ENCODE results near the gene PML. TPM values are rescaled to one million over a fixed set of nuclear protein-coding genes. Genes with fewer than 3 reads are reported as not detected.
A peak's percentile ranks its signal among the peaks of the same experiment; 100 is the strongest.

The PML gene
- total RNA-seq, 1 experiment from 2014 or later, result 47.7 TPM

- no peak for TF ChIP-seq USF2 (CRISPR knock-in tag; IDR thresholded peaks at IDR 0.05)
Measured at GRCh38 chr15:73992594-73992898, 2.0 kb upstream of the PML start (continued).

GRCh38 chr15:73993211-73993994 lies 1.1 kb upstream of the PML start:
- POLR2A ChIA-PET, result interaction anchor here (0.6 to 1.4 kb wide), 3 partner anchors 17 to 143 kb away, joined by 3 to 10 read pairs (median 4); no protein-coding TSS in a partner anchor

GRCh38 chr15:73994912-73995622 lies 551 bp downstream of the PML start:
- peaks cover 9% of the 10 kb centered on the region for H3K36me3 Mint-ChIP-seq
- peaks cover 36% of the 10 kb centered on the region for H3K4me1 Mint-ChIP-seq
- POLR2A ChIA-PET, result interaction anchor here (0.7 to 1.4 kb wide), 6 partner anchors 15 to 144 kb away, joined by 3 to 7 read pairs (median 3); no protein-coding TSS in a partner anchor
- DNase-seq (ENCODE audit: low spot score) (no peak), ATAC-seq (peak; percentile 9)
- no peaks in the 10 kb centered on the region for H3K9me3 Mint-ChIP-seq
- peak overlapping the region; percentile 97 for H3K4me3 Mint-ChIP-seq
- CTCF ChIA-PET, result interaction anchor here (0.6 to 5.5 kb wide), 26 partner anchors 9 to 626 kb away, joined by 3 to 89 read pairs (median 5); partner anchors contain the start of genes LOXL1 and STRA6
- peaks cover 13% of the 10 kb centered on the region for H3K27me3 Mint-ChIP-seq (ENCODE audit: low read depth)
- peak overlapping the region; percentile 73 for H3K27ac Mint-ChIP-seq
- no peak for TF ChIP-seq E2F1 (CRISPR knock-in tag; IDR thresholded peaks at IDR 0.05)
- no peak for TF ChIP-seq USF1 (CRISPR knock-in tag; IDR thresholded peaks at IDR 0.05)
- TF ChIP-seq ATF3 (CRISPR knock-in tag; conservative IDR thresholded peaks at IDR 0.05), result no peak
- TF ChIP-seq NFYB (CRISPR knock-in tag; conservative IDR thresholded peaks at IDR 0.05; ENCODE audit: low read depth), result no peak
- no peak for TF ChIP-seq CTCF (IDR thresholded peaks at IDR 0.05)
- no peak for TF ChIP-seq FOXP1 (CRISPR knock-in tag; IDR thresholded peaks at IDR 0.05; ENCODE audit: borderline replicate concordance)
- TF ChIP-seq ZMAT4 (CRISPR knock-in tag; IDR thresholded peaks at IDR 0.05), result no peak
- no peak for TF ChIP-seq ETV6 (CRISPR knock-in tag; IDR thresholded peaks at IDR 0.05)

More at GRCh38 chr15:73993211-73993994, 1.1 kb upstream of the PML start:
- peaks cover 36% of the 10 kb centered on the region for H3K4me1 Mint-ChIP-seq
- peaks cover 13% of the 10 kb centered on the region for H3K27me3 Mint-ChIP-seq (ENCODE audit: low read depth)
- H3K36me3 Mint-ChIP-seq, result peaks cover 3% of the 10 kb centered on the region
- CTCF ChIA-PET, result interaction anchor here (0.6 to 5.5 kb wide), 18 partner anchors 12 to 329 kb away, joined by 3 to 89 read pairs (median 6); partner anchors contain the start of gene LOXL1
- TF ChIP-seq ZMAT4 (CRISPR knock-in tag; IDR thresholded peaks at IDR 0.05), result no peak
- no peak for TF ChIP-seq NR3C1 (CRISPR knock-in tag; conservative IDR thresholded peaks at IDR 0.05; ENCODE audit: low read depth)
- no peak for TF ChIP-seq CDX4 (CRISPR knock-in tag; IDR thresholded peaks at IDR 0.05; ENCODE audit: borderline replicate concordance)
- no peak for TF ChIP-seq NR2C2 (CRISPR knock-in tag; IDR thresholded peaks at IDR 0.05)
- no peak for TF ChIP-seq USF2 (CRISPR knock-in tag; IDR thresholded peaks at IDR 0.05)
- TF ChIP-seq USF1 (CRISPR knock-in tag; IDR thresholded peaks at IDR 0.05), result no peak
- no peak for TF ChIP-seq IRF1 (CRISPR knock-in tag; IDR thresholded peaks at IDR 0.05)
- no peak for TF ChIP-seq TEAD4 (CRISPR knock-in tag; IDR thresholded peaks at IDR 0.05)
- H3K27ac Mint-ChIP-seq, result 0 out of 2 replicates have a peak overlapping the region, but pooled peaks have one; percentile 39
- DNase-seq (ENCODE audit: low spot score), result no peak
- peak overlapping the region; percentile 97 for H3K4me3 Mint-ChIP-seq
- ATAC-seq, result no peak
- no peaks in the 10 kb centered on the region for H3K9me3 Mint-ChIP-seq
